ENCODE results near the gene POGLUT2. TPM values are rescaled to one million over a fixed set of nuclear protein-coding genes. Genes with fewer than 3 reads are reported as not detected.
A peak's percentile ranks its signal among the peaks of the same experiment; 100 is the strongest.

The POGLUT2 gene
- total RNA-seq: 15.9 and 18.0 TPM in 2 replicates

- TF ChIP-seq CTCF (IDR thresholded peaks at IDR 0.05; ENCODE audit: extremely low read depth, low read depth, low read length): no peak
- peaks cover 8% of the 10 kb centered on the region for H3K4me1 ChIP-seq (ENCODE audit: insufficient read depth, low read length)
- peak within 1 kb of the TSS; percentile 54 for H3K27ac ChIP-seq (ENCODE audit: low read depth, low read length)
- H4K20me1 ChIP-seq (ENCODE audit: insufficient read depth, low read length): no peaks in the 10 kb centered on the region
- peak within 1 kb of the TSS; percentile 99 for H2AFZ ChIP-seq (ENCODE audit: low read length)
- H3K36me3 ChIP-seq (ENCODE audit: insufficient read depth, low read length): peaks cover 3% of the 10 kb centered on the region
- H3K4me2 ChIP-seq (ENCODE audit: insufficient read depth, low read length): peak within 1 kb of the TSS; percentile 97
- no peaks in the 10 kb centered on the region for H3K9me3 ChIP-seq (ENCODE audit: low read depth, low read length)
- H3K79me2 ChIP-seq (ENCODE audit: insufficient read depth, low read length): peaks cover 66% of the 10 kb centered on the region
- DNase-seq (ENCODE audit: insufficient read length, low spot score, missing footprints): peak; percentile 99
- peak within 1 kb of the TSS; percentile 94 for H3K4me3 ChIP-seq (ENCODE audit: insufficient read depth, low read length)
- no peaks in the 10 kb centered on the region for H3K27me3 ChIP-seq (ENCODE audit: insufficient read depth, low read length)
Observed at GRCh38 chr13:102798581-102799425, at the start of gene POGLUT2, which contains the start of gene BIVM. TSS of gene POGLUT2 (minus strand) at chr13:102798976. CDS start at chr13:102798670, 306 bp downstream. TSS of gene BIVM (plus strand) at chr13:102799119. CDS start at chr13:102807268, 8,149 bp downstream.

GRCh38 chr13:102847272-102848234 lies 48.8 kb upstream of the POGLUT2 start:
- Histone ChIP-seq H3K27ac (ENCODE audit: low read depth, low read length) (peak overlapping the region; percentile 97), H4K20me1 (ENCODE audit: insufficient read depth, low read length) (peaks cover 20% of the 10 kb centered on the region), H3K4me2 (ENCODE audit: insufficient read depth, low read length) (peak overlapping the region; percentile 98), H2AFZ (ENCODE audit: low read length) (peak overlapping the region; percentile 96), H3K4me1 (ENCODE audit: insufficient read depth, low read length) (peaks cover 18% of the 10 kb centered on the region), H3K4me3 (ENCODE audit: insufficient read depth, low read length) (peak overlapping the region; percentile 91), H3K79me2 (ENCODE audit: insufficient read depth, low read length) (peaks cover 57% of the 10 kb centered on the region), H3K36me3 (ENCODE audit: insufficient read depth, low read length) (no peaks in the 10 kb centered on the region), H3K27me3 (ENCODE audit: insufficient read depth, low read length) (no peaks in the 10 kb centered on the region), H3K9me3 (ENCODE audit: low read depth, low read length) (no peaks in the 10 kb centered on the region)
- DNase-seq (ENCODE audit: insufficient read length, low spot score, missing footprints): peak; percentile 31
- TF ChIP-seq CTCF (IDR thresholded peaks at IDR 0.05; ENCODE audit: extremely low read depth, low read depth, low read length): peak; percentile 75

- DNase-seq (ENCODE audit: insufficient read length, low spot score, missing footprints): peak; percentile 22
- Histone ChIP-seq H3K4me1 (ENCODE audit: insufficient read depth, low read length) (peaks cover 16% of the 10 kb centered on the region), H3K27ac (ENCODE audit: low read depth, low read length) (peak overlapping the region; percentile 97), H4K20me1 (ENCODE audit: insufficient read depth, low read length) (peaks cover 19% of the 10 kb centered on the region), H2AFZ (ENCODE audit: low read length) (peak overlapping the region; percentile 96), H3K4me2 (ENCODE audit: insufficient read depth, low read length) (peak overlapping the region; percentile 98), H3K36me3 (ENCODE audit: insufficient read depth, low read length) (no peaks in the 10 kb centered on the region), H3K27me3 (ENCODE audit: insufficient read depth, low read length) (no peaks in the 10 kb centered on the region), H3K9me3 (ENCODE audit: low read depth, low read length) (no peaks in the 10 kb centered on the region), H3K79me2 (ENCODE audit: insufficient read depth, low read length) (peaks cover 50% of the 10 kb centered on the region), H3K4me3 (ENCODE audit: insufficient read depth, low read length) (peak overlapping the region; percentile 91)
- TF ChIP-seq CTCF (IDR thresholded peaks at IDR 0.05; ENCODE audit: extremely low read depth, low read depth, low read length): no peak
Observed at GRCh38 chr13:102846261-102847015, 47.7 kb upstream of the POGLUT2 start.

Data from osteoblast (primary cell).